NT2/D1 (cell line): Measurements from ENCODE around the gene GRAP.

ENCODE experiments used
- DNase-seq: peaks from one replicate; pipeline ENCODE4 v3.0.0-alpha.2; 2011; ENCODE audit warnings: low read depth, low spot score
- H3K27me3 ChIP-seq: 2 replicates; pipeline ENCODE4 v1.6.0; 2011; ENCODE audit warnings: mild to moderate bottlenecking; ENCODE audit not compliant: insufficient read length, insufficient read depth
- H3K36me3 ChIP-seq: 2 replicates; pipeline ENCODE4 v1.6.1; 2011; ENCODE audit warnings: mild to moderate bottlenecking, low read length, mixed read lengths; ENCODE audit not compliant: insufficient read depth, insufficient read length
- H3K4me1 ChIP-seq: 2 replicates; pipeline ENCODE4 v1.5.1; 2011; ENCODE audit not compliant: insufficient read depth, insufficient read length
- H3K4me3 ChIP-seq: 2 replicates; pipeline ENCODE4 v1.5.1; 2011; ENCODE audit warnings: low read depth; ENCODE audit not compliant: insufficient read length
- H3K9ac ChIP-seq: 2 replicates; pipeline ENCODE4 v1.6.0; 2011; ENCODE audit warnings: low read depth; ENCODE audit not compliant: insufficient read length
- H3K9me3 ChIP-seq: 2 replicates; pipeline ENCODE4 v1.5.1; 2011; ENCODE audit warnings: mild to moderate bottlenecking, low read length; ENCODE audit not compliant: insufficient read depth
- SUZ12 ChIP-seq: IDR thresholded peaks from 2 replicates; pipeline ENCODE4 v1.6.1; 2011; ENCODE audit not compliant: insufficient read length, insufficient read depth; ENCODE audit errors: extremely low read depth
- YY1 ChIP-seq: IDR thresholded peaks from 2 replicates; pipeline ENCODE4 v1.6.1; 2011; ENCODE audit not compliant: insufficient read length, insufficient read depth
- ZNF274 ChIP-seq: IDR thresholded peaks from 2 replicates; pipeline ENCODE4 v1.6.1; 2011; ENCODE audit warnings: mild to moderate bottlenecking, low read depth, low read length

The GRAP gene

GRCh38 chr17:19019041-19019941 lies 27.5 kb downstream of the GRAP start:
- DNase-seq = no peak
- H3K4me3 ChIP-seq = no peak overlapping the region
- no peak overlapping the region for H3K9ac ChIP-seq
- H3K4me1 ChIP-seq = peaks cover 5% of the 10 kb centered on the region
- H3K27me3 ChIP-seq = no peaks in the 10 kb centered on the region
- no peaks in the 10 kb centered on the region for H3K36me3 ChIP-seq
- no peaks in the 10 kb centered on the region for H3K9me3 ChIP-seq
- TF ChIP-seq YY1 = no peak
- no peak for TF ChIP-seq SUZ12
- TF ChIP-seq ZNF274 = no peak

DNA sequence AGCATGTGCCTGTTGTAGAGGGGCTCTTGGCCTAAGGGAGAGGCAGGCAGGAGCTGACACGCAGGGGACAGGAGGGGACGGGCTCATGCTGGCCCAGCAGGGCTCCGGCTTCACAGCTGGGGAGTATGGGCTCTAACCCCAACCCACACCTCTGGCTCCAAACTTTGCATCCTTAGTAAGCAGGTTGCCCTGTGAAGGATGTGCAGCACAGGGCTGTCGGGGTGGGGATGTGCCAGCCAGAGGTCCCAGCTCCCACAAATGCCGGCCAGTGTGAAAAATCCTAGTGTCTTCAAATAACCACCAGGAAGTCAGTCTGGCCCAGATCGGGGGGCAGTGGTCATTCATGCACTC lies 28.2 kb downstream of the GRAP start:
- Histone ChIP-seq H3K9ac (no peak overlapping the region), H3K9me3 (no peaks in the 10 kb centered on the region), H3K4me1 (peaks cover 9% of the 10 kb centered on the region), H3K27me3 (no peaks in the 10 kb centered on the region), H3K36me3 (no peaks in the 10 kb centered on the region), H3K4me3 (no peak overlapping the region)
- no peak for TF ChIP-seq ZNF274
- no peak for TF ChIP-seq SUZ12
- TF ChIP-seq YY1 = no peak
- DNase-seq = no peak

GRCh38 chr17:19017804-19018599 lies 28.8 kb downstream of the GRAP start:
- no peak for TF ChIP-seq SUZ12
- TF ChIP-seq YY1 = no peak
- TF ChIP-seq ZNF274 = no peak
- Histone ChIP-seq H3K27me3 (no peaks in the 10 kb centered on the region), H3K4me1 (peaks cover 9% of the 10 kb centered on the region), H3K36me3 (no peaks in the 10 kb centered on the region), H3K9me3 (no peaks in the 10 kb centered on the region), H3K4me3 (no peak overlapping the region), H3K9ac (no peak overlapping the region)
- no peak for DNase-seq

GRCh38 chr17:19017401-19017800 lies 29.4 kb downstream of the GRAP start:
- no peak for DNase-seq
- Histone ChIP-seq H3K9me3 (no peaks in the 10 kb centered on the region), H3K9ac (no peak overlapping the region), H3K36me3 (no peaks in the 10 kb centered on the region), H3K27me3 (no peaks in the 10 kb centered on the region), H3K4me1 (peaks cover 9% of the 10 kb centered on the region), H3K4me3 (no peak overlapping the region)
- TF ChIP-seq SUZ12 (no peak), YY1 (no peak), ZNF274 (no peak)

DNA sequence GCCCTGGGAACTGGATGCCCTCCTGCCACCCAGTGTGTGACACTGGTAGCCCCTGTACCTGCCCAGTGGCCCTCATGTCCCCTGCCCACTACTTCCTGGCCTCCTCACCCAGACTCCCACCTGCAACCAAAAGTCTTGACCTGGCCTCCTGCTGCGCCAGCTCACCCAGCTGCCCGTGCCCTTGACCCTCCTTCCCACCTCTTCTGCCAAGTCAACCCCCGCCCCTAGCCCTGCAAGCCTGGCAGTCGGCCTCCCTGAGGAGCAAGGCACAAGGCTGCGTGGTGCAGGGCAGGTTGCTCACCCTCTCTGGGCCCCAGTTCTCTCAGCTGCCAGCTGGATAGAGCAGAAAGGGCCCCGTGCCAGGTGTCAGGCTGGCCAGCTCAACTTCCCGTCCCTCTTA lies 29.9 kb downstream of the GRAP start:
- Histone ChIP-seq H3K9ac (no peak overlapping the region), H3K36me3 (no peaks in the 10 kb centered on the region), H3K4me1 (peaks cover 11% of the 10 kb centered on the region), H3K9me3 (no peaks in the 10 kb centered on the region), H3K27me3 (no peaks in the 10 kb centered on the region), H3K4me3 (no peak overlapping the region)
- no peak for DNase-seq
- no peak for TF ChIP-seq SUZ12
- TF ChIP-seq YY1 = no peak
- no peak for TF ChIP-seq ZNF274

DNA sequence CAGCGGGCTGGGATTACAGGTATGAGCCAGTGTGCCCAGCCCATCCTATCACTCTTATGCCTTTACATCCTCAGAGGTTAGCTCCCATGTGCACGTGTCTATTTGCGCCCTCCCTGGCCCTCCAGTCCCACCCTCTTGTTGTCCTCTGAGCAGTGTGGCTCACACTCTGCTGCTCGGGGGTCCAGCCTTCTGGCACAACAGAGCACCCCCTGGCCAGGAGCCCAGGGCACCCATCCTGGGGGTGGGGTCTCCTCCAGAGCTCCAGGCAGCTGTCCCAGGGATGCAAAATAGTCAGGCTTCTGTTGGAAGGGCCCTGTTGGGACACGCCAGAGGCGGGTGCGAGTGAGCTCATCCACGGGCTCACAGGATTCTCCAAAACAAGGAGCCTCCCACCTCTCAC lies 30.5 kb downstream of the GRAP start:
- no peak overlapping the region for H3K9ac ChIP-seq
- H3K36me3 ChIP-seq = no peaks in the 10 kb centered on the region
- no peak overlapping the region for H3K4me3 ChIP-seq
- DNase-seq = no peak
- peaks cover 17% of the 10 kb centered on the region for H3K4me1 ChIP-seq
- TF ChIP-seq SUZ12 (no peak), YY1 (no peak), ZNF274 (no peak)
- H3K9me3 ChIP-seq = no peaks in the 10 kb centered on the region
- no peaks in the 10 kb centered on the region for H3K27me3 ChIP-seq

DNA sequence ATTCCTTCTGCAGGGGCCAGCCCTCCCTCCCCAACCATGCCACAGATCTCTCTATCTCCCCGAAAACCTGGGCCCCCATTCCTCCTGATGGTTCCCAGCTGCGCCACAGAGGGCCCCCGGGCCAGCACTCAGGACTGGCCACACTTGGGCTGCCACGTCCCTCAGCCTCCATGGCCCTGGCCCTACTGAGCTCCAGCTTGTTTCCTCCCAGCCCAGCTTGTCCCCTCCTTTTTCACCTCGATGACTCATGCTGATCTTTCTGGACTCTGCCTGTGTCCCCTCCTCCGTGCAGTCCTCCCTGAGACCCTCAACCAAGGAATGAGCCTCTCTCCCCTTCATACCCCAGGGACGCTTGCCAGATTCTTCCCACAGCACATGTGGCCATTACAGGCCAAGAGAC lies 31.3 kb downstream of the GRAP start:
- Histone ChIP-seq H3K9ac (peak overlapping the region; percentile 21), H3K9me3 (no peaks in the 10 kb centered on the region), H3K4me3 (no peak overlapping the region), H3K36me3 (no peaks in the 10 kb centered on the region), H3K4me1 (peaks cover 17% of the 10 kb centered on the region), H3K27me3 (no peaks in the 10 kb centered on the region)
- no peak for DNase-seq
- TF ChIP-seq SUZ12 (no peak), YY1 (no peak), ZNF274 (no peak)
